ENCODE results near the gene SLC35F6. TPM values are rescaled to one million over a fixed set of nuclear protein-coding genes. Genes with fewer than 3 reads are reported as not detected.
"Not testable (repeated sequence)": the region's sequence is repeated elsewhere in the genome, so short reads cannot be mapped to it uniquely, and the experiment has no call there.

The SLC35F6 gene
- total RNA-seq, 1 experiment from 2014 or later, result 33.9 TPM

GRCh38 chr2:26745609-26746327 is 18.3 kb upstream of the SLC35F6 start:
- no peaks in the 10 kb centered on the region for H3K27me3 ChIP-seq (ENCODE audit: low read length)
- no TSS peak for BruUV-seq (replicated peaks)
- POLR2A ChIA-PET (ENCODE audit: unreplicated experiment), result no interaction called here
- no peak overlapping the region for H3K9ac ChIP-seq (ENCODE audit: low read length)
- H3K4me1 ChIP-seq (ENCODE audit: insufficient read depth, low read length), result no peaks in the 10 kb centered on the region
- no peak overlapping the region for H2AFZ ChIP-seq (ENCODE audit: low read length)
- no peaks in the 10 kb centered on the region for H4K20me1 ChIP-seq (ENCODE audit: low read length)
- no peaks in the 10 kb centered on the region for H3K9me2 ChIP-seq (replicated peaks; ENCODE audit: low read length)
- no peak overlapping the region for H3K4me3 ChIP-seq (ENCODE audit: low read length)
- no peaks in the 10 kb centered on the region for H3K36me3 ChIP-seq (ENCODE audit: low read depth, low read length)
- no peaks in the 10 kb centered on the region for H3F3A ChIP-seq (ENCODE audit: low read length, unreplicated experiment)
- no peak for TF ChIP-seq EZH2 (IDR thresholded peaks at IDR 0.05; ENCODE audit: low read length, unreplicated experiment)
- TF ChIP-seq EZH2phosphoT487 (IDR thresholded peaks at IDR 0.05; ENCODE audit: borderline replicate concordance, low read length), result no peak
- peak; percentile 93 for TF ChIP-seq CTCF (conservative IDR thresholded peaks at IDR 0.05; ENCODE audit: low read depth, low read length)
- H3K27ac ChIP-seq (ENCODE audit: low read length), result no peak overlapping the region
- CTCF ChIA-PET, result interaction anchor here (0.6 to 2.4 kb wide), 3 partner anchors 130 to 164 kb away, joined by 3 to 20 read pairs (median 4); no protein-coding TSS in a partner anchor
- intact Hi-C loops (cut with micrococcal nuclease), result loop anchor here (1.0 kb wide), 1 partner anchor 140 kb away; no protein-coding TSS in a partner anchor
- ATAC-seq (peak; percentile 97), DNase-seq (peak; percentile 86)
- H3K9me3 ChIP-seq (ENCODE audit: low read length), result no peaks in the 10 kb centered on the region
- H3K4me2 ChIP-seq (ENCODE audit: low read length), result no peak overlapping the region
- H3K79me2 ChIP-seq (ENCODE audit: low read length), result no peaks in the 10 kb centered on the region

- no peak for DNase-seq
- POLR2A ChIA-PET (ENCODE audit: unreplicated experiment), result no interaction called here
These were observed 17.1 kb upstream of the SLC35F6 start for GRCh38 chr2:26746934-26747333.

GRCh38 chr2:26749787-26750420 is 14.2 kb upstream of the SLC35F6 start:
- H3K9me2 ChIP-seq (replicated peaks; ENCODE audit: low read length); POLR2A ChIA-PET (ENCODE audit: unreplicated experiment); H3K4me3 ChIP-seq (ENCODE audit: low read length); H2AFZ ChIP-seq (ENCODE audit: low read length); H3K4me1 ChIP-seq (ENCODE audit: insufficient read depth, low read length); BruUV-seq (replicated peaks); DNase-seq; H3K4me2 ChIP-seq (ENCODE audit: low read length); H3F3A ChIP-seq (ENCODE audit: low read length, unreplicated experiment); H3K36me3 ChIP-seq (ENCODE audit: low read depth, low read length); ATAC-seq; H3K27ac ChIP-seq (ENCODE audit: low read length); H3K79me2 ChIP-seq (ENCODE audit: low read length); H3K9me3 ChIP-seq (ENCODE audit: low read length); intact Hi-C loops (cut with micrococcal nuclease); H4K20me1 ChIP-seq (ENCODE audit: low read length); H3K9ac ChIP-seq (ENCODE audit: low read length); H3K27me3 ChIP-seq (ENCODE audit: low read length): not testable (repeated sequence)
- CTCF ChIA-PET, result interaction anchor here (0.5 kb wide), 1 partner anchor 144 kb away, joined by 3 read pairs; no protein-coding TSS in a partner anchor

More at GRCh38 chr2:26746934-26747333, 17.1 kb upstream of the SLC35F6 start:
- H3K9me3 ChIP-seq (ENCODE audit: low read length), result no peaks in the 10 kb centered on the region
- no peaks in the 10 kb centered on the region for H3K4me1 ChIP-seq (ENCODE audit: insufficient read depth, low read length)
- intact Hi-C loops (cut with micrococcal nuclease), result no loop called here
- no peak overlapping the region for H3K4me3 ChIP-seq (ENCODE audit: low read length)
- TF ChIP-seq CTCF (conservative IDR thresholded peaks at IDR 0.05; ENCODE audit: low read depth, low read length) (no peak), EZH2phosphoT487 (IDR thresholded peaks at IDR 0.05; ENCODE audit: borderline replicate concordance, low read length) (no peak), EZH2 (IDR thresholded peaks at IDR 0.05; ENCODE audit: low read length, unreplicated experiment) (no peak)
- H3K9ac ChIP-seq (ENCODE audit: low read length), result no peak overlapping the region
- CTCF ChIA-PET, result interaction anchor here (0.5 to 1.7 kb wide), 2 partner anchors 131 to 318 kb away, joined by 3 to 4 read pairs; no protein-coding TSS in a partner anchor
- no peak for ATAC-seq
- no peaks in the 10 kb centered on the region for H3F3A ChIP-seq (ENCODE audit: low read length, unreplicated experiment)
- no peak overlapping the region for H3K27ac ChIP-seq (ENCODE audit: low read length)
- H3K4me2 ChIP-seq (ENCODE audit: low read length), result no peak overlapping the region
- no peak overlapping the region for H2AFZ ChIP-seq (ENCODE audit: low read length)
- H3K27me3 ChIP-seq (ENCODE audit: low read length), result no peaks in the 10 kb centered on the region
- no TSS peak for BruUV-seq (replicated peaks)
- no peaks in the 10 kb centered on the region for H3K9me2 ChIP-seq (replicated peaks; ENCODE audit: low read length)
- no peaks in the 10 kb centered on the region for H3K36me3 ChIP-seq (ENCODE audit: low read depth, low read length)
- no peaks in the 10 kb centered on the region for H4K20me1 ChIP-seq (ENCODE audit: low read length)
- no peaks in the 10 kb centered on the region for H3K79me2 ChIP-seq (ENCODE audit: low read length)

- H4K20me1 ChIP-seq (ENCODE audit: low read length); POLR2A ChIA-PET (ENCODE audit: unreplicated experiment); ATAC-seq; H3K27ac ChIP-seq (ENCODE audit: low read length); intact Hi-C loops (cut with micrococcal nuclease); H3K9me3 ChIP-seq (ENCODE audit: low read length); H3K36me3 ChIP-seq (ENCODE audit: low read depth, low read length); DNase-seq; H3F3A ChIP-seq (ENCODE audit: low read length, unreplicated experiment); H3K9ac ChIP-seq (ENCODE audit: low read length); BruUV-seq (replicated peaks); H3K4me3 ChIP-seq (ENCODE audit: low read length); H3K4me1 ChIP-seq (ENCODE audit: insufficient read depth, low read length); H3K79me2 ChIP-seq (ENCODE audit: low read length); H3K4me2 ChIP-seq (ENCODE audit: low read length); H2AFZ ChIP-seq (ENCODE audit: low read length); H3K27me3 ChIP-seq (ENCODE audit: low read length); CTCF ChIA-PET; H3K9me2 ChIP-seq (replicated peaks; ENCODE audit: low read length): not testable (repeated sequence)
These were observed 13.6 kb upstream of the SLC35F6 start for GRCh38 chr2:26750467-26750866.
